Measurements from ENCODE around the gene SHOX. TPM values are rescaled to one million over a fixed set of nuclear protein-coding genes. Genes with fewer than 3 reads are reported as not detected.

Gene SHOX
- not detected for total RNA-seq

GRCh38 chrX:630612-631496 is at the start of gene SHOX:
SHOX (plus strand) TSS chrX:630791; CDS start chrX:630898, 107 bp downstream.
- Histone ChIP-seq H3K9me3 (no peaks in the 10 kb centered on the region), H3K27ac (no peak within 1 kb of the TSS), H3K27me3 (no peaks in the 10 kb centered on the region), H3K4me1 (no peaks in the 10 kb centered on the region), H3K36me3 (no peaks in the 10 kb centered on the region), H3K4me3 (replicated peaks in 1 of 3) (no peak within 1 kb of the TSS)
- TF ChIP-seq, protein P1, sequence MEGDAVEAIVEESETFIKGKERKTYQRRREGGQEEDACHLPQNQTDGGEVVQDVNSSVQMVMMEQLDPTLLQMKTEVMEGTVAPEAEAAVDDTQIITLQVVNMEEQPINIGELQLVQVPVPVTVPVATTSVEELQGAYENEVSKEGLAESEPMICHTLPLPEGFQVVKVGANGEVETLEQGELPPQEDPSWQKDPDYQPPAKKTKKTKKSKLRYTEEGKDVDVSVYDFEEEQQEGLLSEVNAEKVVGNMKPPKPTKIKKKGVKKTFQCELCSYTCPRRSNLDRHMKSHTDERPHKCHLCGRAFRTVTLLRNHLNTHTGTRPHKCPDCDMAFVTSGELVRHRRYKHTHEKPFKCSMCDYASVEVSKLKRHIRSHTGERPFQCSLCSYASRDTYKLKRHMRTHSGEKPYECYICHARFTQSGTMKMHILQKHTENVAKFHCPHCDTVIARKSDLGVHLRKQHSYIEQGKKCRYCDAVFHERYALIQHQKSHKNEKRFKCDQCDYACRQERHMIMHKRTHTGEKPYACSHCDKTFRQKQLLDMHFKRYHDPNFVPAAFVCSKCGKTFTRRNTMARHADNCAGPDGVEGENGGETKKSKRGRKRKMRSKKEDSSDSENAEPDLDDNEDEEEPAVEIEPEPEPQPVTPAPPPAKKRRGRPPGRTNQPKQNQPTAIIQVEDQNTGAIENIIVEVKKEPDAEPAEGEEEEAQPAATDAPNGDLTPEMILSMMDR (IDR thresholded peaks at IDR 0.05) = no peak
- no peak for TF ChIP-seq POLR2A (IDR thresholded peaks at IDR 0.05)
- WGBS, 2 donors = 3 to 7% methylated on average over 38 to 40 of the region's 84 CpGs
- intact Hi-C loops (cut with DNase I) = no loop called here
- no peak for DNase-seq

GRCh38 chrX:581066-581465 is 49.5 kb upstream of the SHOX start:
- Histone ChIP-seq H3K4me1 (no peaks in the 10 kb centered on the region), H3K27ac (no peak overlapping the region), H3K4me3 (replicated peaks in 1 of 3) (no peak overlapping the region), H3K9me3 (no peaks in the 10 kb centered on the region), H3K36me3 (no peaks in the 10 kb centered on the region), H3K27me3 (no peaks in the 10 kb centered on the region)
- intact Hi-C loops (cut with DNase I) = no loop called here
- TF ChIP-seq, protein P1 (IDR thresholded peaks at IDR 0.05) = no peak
- no peak for TF ChIP-seq POLR2A (IDR thresholded peaks at IDR 0.05)
- no peak for DNase-seq
- 83 to 91% methylated on average over 1 of the region's 1 CpG for WGBS, 2 donors

GRCh38 chrX:581720-582298 is 48.8 kb upstream of the SHOX start:
- Histone ChIP-seq H3K27ac (no peak overlapping the region), H3K4me1 (no peaks in the 10 kb centered on the region), H3K4me3 (replicated peaks in 1 of 3) (no peak overlapping the region), H3K27me3 (no peaks in the 10 kb centered on the region), H3K36me3 (no peaks in the 10 kb centered on the region), H3K9me3 (no peaks in the 10 kb centered on the region)
- DNase-seq = no peak
- intact Hi-C loops (cut with DNase I) = no loop called here
- TF ChIP-seq POLR2A (IDR thresholded peaks at IDR 0.05) = no peak
- TF ChIP-seq, protein P1 (IDR thresholded peaks at IDR 0.05) = no peak
- WGBS, 2 donors = 68 to 79% methylated on average over 7 of the region's 7 CpGs

DNA sequence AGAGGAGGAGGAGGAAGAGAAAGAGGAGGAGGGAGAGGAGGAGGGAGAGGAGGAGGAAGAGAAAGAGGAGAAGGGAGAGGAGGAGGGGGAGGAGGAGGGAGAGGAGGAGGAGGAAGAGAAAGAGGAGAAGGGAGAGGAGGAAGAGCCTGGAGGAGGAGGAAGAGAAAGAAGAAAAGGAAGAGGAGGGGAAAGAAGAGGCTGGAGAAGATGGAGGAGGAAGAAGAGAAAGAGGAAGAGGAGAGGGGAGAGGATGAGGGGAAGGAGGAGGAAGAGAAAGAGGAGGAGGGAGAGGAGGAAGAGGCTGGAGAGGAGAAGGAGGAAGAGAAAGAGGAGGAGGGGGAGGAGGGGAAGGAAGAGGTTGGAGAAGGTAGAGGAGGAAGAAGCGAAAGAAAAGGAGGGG is 46.0 kb upstream of the SHOX start:
- no peak for DNase-seq
- TF ChIP-seq POLR2A (IDR thresholded peaks at IDR 0.05) = no peak
- TF ChIP-seq, protein P1 (IDR thresholded peaks at IDR 0.05) = no peak
- H3K36me3 ChIP-seq = no peaks in the 10 kb centered on the region
- no peaks in the 10 kb centered on the region for H3K4me1 ChIP-seq
- no peaks in the 10 kb centered on the region for H3K9me3 ChIP-seq
- intact Hi-C loops (cut with DNase I) = no loop called here
- WGBS, 2 donors = 50 to 59% methylated on average over 1 of the region's 1 CpG
- no peaks in the 10 kb centered on the region for H3K27me3 ChIP-seq
- no peak overlapping the region for H3K4me3 ChIP-seq (replicated peaks in 1 of 3)
- no peak overlapping the region for H3K27ac ChIP-seq

All from thyroid gland (tissue), 4 donors.